HCT116 (cell line): Measurements from ENCODE around the gene NHLRC4. TPM values are rescaled to one million over a fixed set of nuclear protein-coding genes. Genes with fewer than 3 reads are reported as not detected.

Experiments
- ATAC-seq: fragments of 200-7000 bp; cut with Tn5 transposase; 2 replicates; pipeline ENCODE4 v1.9.1; 2020; ENCODE audit warnings: mild to moderate bottlenecking, moderate library complexity
- BruUV-seq: library from RNA; stranded (reverse); fragments of 400-500 nt; replicated peaks from 2 replicates; lab custom pipeline; 2021; lab: Mats Ljungman, UMichigan
- CTCF ChIA-PET: fragments of 300-600 bp; sonication (Branson Sonifier 250); formaldehyde crosslinking; loops from one replicate; lab custom pipeline; 2021; ENCODE audit warnings: antibody characterized with exemption; lab: Charles Lee
- POLR2A ChIA-PET: fragments of 300-600, 350-600 bp; sonication (Branson Sonifier 250); formaldehyde crosslinking; loops from one replicate; lab custom pipeline; 2021; ENCODE audit warnings: antibody characterized with exemption; lab: Charles Lee
- RAD21 ChIA-PET, 2 experiments: fragments of 300-600 bp; sonication (Branson Sonifier 250); formaldehyde crosslinking; loops; one replicate each; lab custom pipeline; 2023; ENCODE audit warnings: low total read pairs in 2 of 2; ENCODE audit not compliant: uncharacterized antibody in 2 of 2, unreplicated experiment in 2 of 2, low non-redundant PET in 1 of 2; lab: Charles Lee
- DNase-seq: peaks from one replicate; pipeline ENCODE4 v3.0.0-alpha.2; 2010; ENCODE audit warnings: low read depth, low spot score
- H2AFZ ChIP-seq: fragments of 200-600 bp; shearing (Covaris generic), sonication (generic); 2 replicates; pipeline ENCODE4 v1.6.1; 2017; ENCODE audit warnings: low read depth, mixed run types, mixed read lengths, antibody characterized with exemption, low read length; ENCODE audit not compliant: poor library complexity, severe bottlenecking
- H3K27ac ChIP-seq: 2 replicates; pipeline ENCODE4 v1.5.1; 2012; ENCODE audit warnings: low read depth, low read length
- H3K27me3 ChIP-seq: fragments of 200-600 bp; sonication (generic); 2 replicates; pipeline ENCODE4 v1.6.1; 2016; ENCODE audit warnings: mixed run types, low read length, mixed read lengths; ENCODE audit not compliant: insufficient read depth
- H3K36me3 ChIP-seq, 2 experiments: fragments of 200-500 bp in 1 of 2; fragments of 200-600 bp in 1 of 2; sonication (Bioruptor generic) in 1 of 2; sonication (generic) in 1 of 2; 2 replicates each; pipeline versions ENCODE4 v1.5.1 to v1.6.1; 2014 to 2016; ENCODE audit warnings: low read length in 2 of 2, inconsistent platforms in 1 of 2, mixed read lengths in 1 of 2, mixed run types in 1 of 2; ENCODE audit not compliant: insufficient read depth in 2 of 2, control insufficient read depth in 1 of 2
- H3K4me1 ChIP-seq, 2 experiments: fragments of 200-600 bp in 1 of 2; sonication (generic) in 1 of 2; 2 replicates each; pipeline versions ENCODE4 v1.5.1 to v1.6.1; 2012 to 2017; ENCODE audit warnings: low read length in 2 of 2, inconsistent platforms in 1 of 2, mild to moderate bottlenecking in 1 of 2, mixed read lengths in 1 of 2, mixed run types in 1 of 2, moderate library complexity in 1 of 2; ENCODE audit not compliant: insufficient read depth in 2 of 2, control insufficient read depth in 1 of 2
- H3K4me2 ChIP-seq: fragments of 200-600 bp; sonication (generic); 2 replicates; pipeline ENCODE4 v1.6.1; 2017; ENCODE audit warnings: mixed run types, low read length, mixed read lengths
- H3K4me3 ChIP-seq, 2 experiments: fragments of 200-600 bp in 1 of 2; sonication (generic) in 1 of 2; replicated peaks in 1 of 2; 2 replicates each; pipeline ENCODE4 v1.5.1; 2011 to 2016; ENCODE audit warnings: low read length in 2 of 2, control low read depth in 1 of 2, low read depth in 1 of 2, mild to moderate bottlenecking in 1 of 2, mixed read lengths in 1 of 2, mixed run types in 1 of 2
- H3K79me2 ChIP-seq: fragments of 200-600 bp; sonication (generic); 2 replicates; pipeline ENCODE4 v1.6.1; 2017; ENCODE audit warnings: mild to moderate bottlenecking, mixed run types, low read length, moderate library complexity, mixed read lengths; ENCODE audit not compliant: insufficient read depth
- H3K9ac ChIP-seq: fragments of 200-600 bp; sonication (generic); 2 replicates; pipeline ENCODE4 v1.6.1; 2016; ENCODE audit warnings: low read length, mixed read lengths
- H3K9me2 ChIP-seq: fragments of 200-600 bp; sonication (generic), shearing (Covaris generic); 2 replicates; pipeline ENCODE4 v1.6.1; 2017; ENCODE audit warnings: mixed run types, mild to moderate bottlenecking, moderate library complexity; ENCODE audit not compliant: insufficient read depth
- H3K9me3 ChIP-seq, 2 experiments: fragments of 200-500 bp in 1 of 2; fragments of 200-600 bp in 1 of 2; sonication (Bioruptor generic) in 1 of 2; sonication (generic) in 1 of 2; 2 replicates each; pipeline ENCODE4 v1.6.1; 2014 to 2017; ENCODE audit warnings: low read length in 2 of 2, mixed read lengths in 2 of 2, inconsistent platforms in 1 of 2, low read depth in 1 of 2, mild to moderate bottlenecking in 1 of 2, mixed run types in 1 of 2, moderate library complexity in 1 of 2; ENCODE audit not compliant: control insufficient read depth in 1 of 2, insufficient read depth in 1 of 2
- H4K20me1 ChIP-seq: fragments of 200-600 bp; sonication (generic), shearing (Covaris generic); 2 replicates; pipeline ENCODE4 v1.6.1; 2017; ENCODE audit warnings: mixed run types, mild to moderate bottlenecking, moderate library complexity; ENCODE audit not compliant: insufficient read depth
- CBX3 ChIP-seq: IDR thresholded peaks from 2 replicates; pipeline ENCODE4 v1.6.1; 2012; ENCODE audit warnings: low read depth
- CTCF ChIP-seq, 3 experiments: fragments of 200-600 bp in 1 of 3; sonication (generic) in 1 of 3; IDR thresholded peaks in 2 of 3; conservative IDR thresholded peaks in 1 of 3; 2 replicates each; pipeline ENCODE4 v1.5.1; 2012 to 2017; ENCODE audit warnings: low read depth in 2 of 3, low read length in 2 of 3, antibody characterized with exemption in 1 of 3, borderline replicate concordance in 1 of 3, control low read depth in 1 of 3, mild to moderate bottlenecking in 1 of 3, mixed read lengths in 1 of 3, mixed run types in 1 of 3, moderate library complexity in 1 of 3; ENCODE audit not compliant: insufficient read depth in 1 of 3
- ELF1 ChIP-seq: IDR thresholded peaks from 2 replicates; pipeline ENCODE4 v1.6.1; 2012; ENCODE audit warnings: low read depth, borderline replicate concordance
- FOSL1 ChIP-seq: IDR thresholded peaks from 2 replicates; pipeline ENCODE4 v1.6.1; 2012; ENCODE audit warnings: low read depth
- POLR2A ChIP-seq: IDR thresholded peaks from 2 replicates; pipeline ENCODE4 v1.7.0; 2011; ENCODE audit warnings: borderline replicate concordance; ENCODE audit not compliant: insufficient read depth, insufficient read length; ENCODE audit errors: extremely low read depth
- RAD21 ChIP-seq: IDR thresholded peaks from 2 replicates; pipeline ENCODE4 v1.6.1; 2012; ENCODE audit warnings: low read depth, mild to moderate bottlenecking
- SIN3A ChIP-seq: IDR thresholded peaks from 2 replicates; pipeline ENCODE4 v1.6.1; 2012; ENCODE audit warnings: low read depth
- SRF ChIP-seq: IDR thresholded peaks from 2 replicates; pipeline ENCODE4 v1.6.1; 2012; ENCODE audit warnings: low read depth
- YY1 ChIP-seq: IDR thresholded peaks from 2 replicates; pipeline ENCODE4 v1.6.1; 2011; ENCODE audit warnings: low read length, low read depth, moderate library complexity, mild to moderate bottlenecking; ENCODE audit not compliant: insufficient replicate concordance; ENCODE audit errors: extremely low read depth
- ZBTB33 ChIP-seq: IDR thresholded peaks from 2 replicates; pipeline ENCODE4 v1.6.1; 2011; ENCODE audit warnings: mild to moderate bottlenecking, low read length, moderate library complexity; ENCODE audit not compliant: insufficient replicate concordance; ENCODE audit errors: extremely low read depth
- ZFX ChIP-seq: fragments of 450-650 bp; IDR thresholded peaks from 2 replicates; pipeline ENCODE4 v1.6.1; 2017
- ZNF274 ChIP-seq: fragments of 200-500 bp; sonication (Bioruptor generic); IDR thresholded peaks from 2 replicates; pipeline ENCODE4 v1.6.1; 2014; ENCODE audit warnings: mild to moderate bottlenecking, low read depth, low read length, inconsistent platforms
- intact Hi-C: fragments of 100-400 bp; cut with micrococcal nuclease; formaldehyde crosslinking; loops from 2 replicates; pipeline ENCODE4 v1.10.0; 2022
- total RNA-seq: library from RNA; stranded (reverse); gene quantifications from one replicate; pipeline ENCODE4 v1.2.1, GENCODE V29; 2021; ENCODE audit not compliant: unreplicated experiment
- TF ChIP-seq, protein P1 (sequence below): IDR thresholded peaks from 2 replicates; pipeline ENCODE4 v1.6.1; 2012

NHLRC4 gene
- total RNA-seq, 1 experiment from 2014 or later: 0.22 TPM

DNA sequence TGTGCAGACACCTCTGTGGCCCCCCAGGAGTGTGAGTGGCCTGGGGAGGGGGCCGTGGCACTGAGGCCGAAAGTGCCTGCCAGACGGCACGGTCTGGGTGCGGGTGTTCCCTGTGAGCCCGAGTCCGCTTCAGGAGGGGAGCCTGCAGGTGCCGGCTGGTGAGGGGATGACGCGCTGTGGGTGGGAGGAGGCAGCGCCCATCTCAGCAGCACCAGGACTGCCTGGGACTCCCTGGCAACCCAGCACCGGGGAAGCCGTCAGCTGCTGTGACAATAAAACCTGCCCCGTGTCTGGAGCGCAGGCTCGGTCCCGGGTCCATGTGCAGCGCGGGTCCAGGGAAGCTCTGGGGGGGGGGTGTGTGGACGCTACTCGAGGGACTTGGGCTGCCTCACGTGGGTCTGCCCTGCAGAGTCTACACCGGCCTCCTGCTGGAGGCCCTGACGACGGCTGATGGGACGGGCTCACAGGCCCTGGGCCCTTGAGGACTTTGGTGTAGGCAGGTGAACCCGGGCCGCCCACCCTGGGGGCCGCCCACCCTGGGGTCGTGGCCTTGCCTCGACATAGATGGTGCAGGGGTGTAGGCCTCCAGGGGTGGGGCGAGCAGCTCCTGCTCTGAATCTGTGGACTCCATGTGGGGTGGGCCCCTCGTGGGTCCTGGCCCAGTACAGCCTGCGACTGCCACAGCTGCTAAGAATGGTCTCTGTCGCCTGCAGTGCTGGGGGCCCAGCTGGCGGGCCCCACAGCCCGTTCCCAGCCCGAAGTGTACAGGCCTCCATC is 17.2 kb downstream of the NHLRC4 start:
- Histone ChIP-seq H4K20me1 (no peaks in the 10 kb centered on the region), H3K36me3 (no peaks in the 10 kb centered on the region), H3K9me2 (no peaks in the 10 kb centered on the region), H2AFZ (no peak overlapping the region), H3K4me1 (peaks cover 2 to 12% of the 10 kb centered on the region in 2 experiments; a peak in 2 of 4 replicates), H3K27me3 (no peaks in the 10 kb centered on the region), H3K9me3 (no peaks in the 10 kb centered on the region), H3K9ac (no peak overlapping the region), H3K79me2 (peaks cover 12% of the 10 kb centered on the region; the same call in 1 of the 2 replicates), H3K27ac (no peak overlapping the region), H3K4me2 (no peak overlapping the region), H3K4me3 (no peak overlapping the region)
- intact Hi-C loops: no loop called here
- RAD21 ChIA-PET: no interaction called here
- DNase-seq (no peak), ATAC-seq (no peak)
- BruUV-seq: no TSS peak
- POLR2A ChIA-PET: no interaction called here
- CTCF ChIA-PET: no interaction called here
- TF ChIP-seq ZNF274 (no peak), YY1 (no peak)

GRCh38 chr16:585351-585750 is 18.5 kb downstream of the NHLRC4 start:
- Histone ChIP-seq H3K4me2 (no peak overlapping the region), H3K36me3 (no peaks in the 10 kb centered on the region), H3K4me3 (no peak overlapping the region), H3K9me2 (no peaks in the 10 kb centered on the region), H3K27ac (no peak overlapping the region), H2AFZ (no peak overlapping the region), H4K20me1 (no peaks in the 10 kb centered on the region), H3K4me1 (peaks cover 2 to 12% of the 10 kb centered on the region in 2 experiments; a peak in 2 of 4 replicates), H3K9me3 (no peaks in the 10 kb centered on the region), H3K27me3 (no peaks in the 10 kb centered on the region), H3K79me2 (peaks cover 12% of the 10 kb centered on the region; the same call in 1 of the 2 replicates), H3K9ac (no peak overlapping the region)
- intact Hi-C loops: no loop called here
- BruUV-seq: no TSS peak
- RAD21 ChIA-PET: no interaction called here
- CTCF ChIA-PET: interaction anchor here (1.1 to 1.2 kb wide), 2 partner anchors 8 to 194 kb away, joined by 3 to 4 read pairs; no protein-coding TSS in a partner anchor
- no peak for TF ChIP-seq POLR2A
- no peak for TF ChIP-seq ZNF274
- TF ChIP-seq ZBTB33: no peak
- TF ChIP-seq ELF1: no peak
- TF ChIP-seq SRF: no peak
- 0 out of 6 replicates have a peak, but pooled peaks of 1 of the 3 experiments have one; percentile 14 for TF ChIP-seq CTCF (IDR thresholded peaks at IDR 0.05 in 2 of 3, conservative IDR thresholded peaks at IDR 0.05 in 1 of 3; ENCODE audit: borderline replicate concordance in 1 of 3, insufficient read depth in 1 of 3, low read depth in 2 of 3, low read length in 2 of 3)
- no peak for TF ChIP-seq SIN3A
- no peak for TF ChIP-seq RAD21
- no peak for TF ChIP-seq CBX3
- TF ChIP-seq, protein P1, sequence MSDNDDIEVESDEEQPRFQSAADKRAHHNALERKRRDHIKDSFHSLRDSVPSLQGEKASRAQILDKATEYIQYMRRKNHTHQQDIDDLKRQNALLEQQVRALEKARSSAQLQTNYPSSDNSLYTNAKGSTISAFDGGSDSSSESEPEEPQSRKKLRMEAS: peak; percentile 34; the same call in 1 of the 2 replicates
- no peak for TF ChIP-seq ZFX
- no peak for TF ChIP-seq FOSL1
- DNase-seq: no peak
- ATAC-seq: peak; percentile 35
- POLR2A ChIA-PET: no interaction called here
